ENCODE results near the gene OSBPL2.

Gene OSBPL2

GRCh38 chr20:62208061-62208794, 30.1 kb upstream of the OSBPL2 start:
- no peak for DNase-seq

- no peak for DNase-seq
These were observed 29.2 kb upstream of the OSBPL2 start for GRCh38 chr20:62208795-62209755.

- no peak for DNase-seq
These were observed 28.3 kb upstream of the OSBPL2 start for GRCh38 chr20:62209850-62210495.

GRCh38 chr20:62210496-62210855, 27.8 kb upstream of the OSBPL2 start:
- no peak for DNase-seq

GRCh38 chr20:62211216-62211615, 27.1 kb upstream of the OSBPL2 start:
- DNase-seq, result no peak

- DNase-seq, result no peak
These were observed 26.5 kb upstream of the OSBPL2 start for GRCh38 chr20:62211769-62212288.

GRCh38 chr20:62212299-62212698, 26.0 kb upstream of the OSBPL2 start:
- no peak for DNase-seq

GRCh38 chr20:62214067-62214466, 24.3 kb upstream of the OSBPL2 start:
- DNase-seq, result no peak

- no peak for DNase-seq
These were observed 23.0 kb upstream of the OSBPL2 start for GRCh38 chr20:62215020-62215990.

- no peak for DNase-seq
These were observed 22.2 kb upstream of the OSBPL2 start for GRCh38 chr20:62215991-62216635.

GRCh38 chr20:62216636-62217566, 21.4 kb upstream of the OSBPL2 start:
- DNase-seq, result no peak

- no peak for DNase-seq
These were observed 20.2 kb upstream of the OSBPL2 start for GRCh38 chr20:62217913-62218773.

- DNase-seq, result no peak
These were observed 19.0 kb upstream of the OSBPL2 start for GRCh38 chr20:62219101-62219991.

- DNase-seq, result peak; percentile 72
These were observed 18.2 kb upstream of the OSBPL2 start, which contains the start of gene HRH3 for GRCh38 chr20:62219992-62220665. Gene HRH3 (minus strand): TSS chr20:62220278. CDS start chr20:62219970, 308 bp downstream.

GRCh38 chr20:62220666-62221568, 17.4 kb upstream of the OSBPL2 start:
- DNase-seq, result no peak

GRCh38 chr20:62222266-62222850, 16.0 kb upstream of the OSBPL2 start:
- DNase-seq, result no peak

Measured in hematopoietic multipotent progenitor cell treated with erythropoietin and hydrocortisone succinate and interleukin-3 and kit ligand, for 4 days (in vitro differentiated cells).